Neural cell (in vitro differentiated cells): ENCODE measurements around the gene ACAP1. TPM values are rescaled to one million over a fixed set of nuclear protein-coding genes. Genes with fewer than 3 reads are reported as not detected.

Experiments
- H2AFZ ChIP-seq: fragments of 200-600, 300-800 bp; sonication (generic), shearing (Covaris generic); 2 replicates; pipeline ENCODE4 v1.6.0; 2014; ENCODE audit warnings: low read depth, mild to moderate bottlenecking, antibody characterized with exemption, low read length, moderate library complexity
- H3F3A ChIP-seq: fragments of 200-600 bp; shearing (Covaris generic); 2 replicates; pipeline ENCODE4 v1.6.1; 2016; ENCODE audit warnings: mild to moderate bottlenecking, moderate library complexity, mixed read lengths, antibody characterized with exemption, low read length; ENCODE audit not compliant: insufficient read depth, poor library complexity, severe bottlenecking
- H3K27ac ChIP-seq: fragments of 200-600, 300-800 bp; sonication (generic), shearing (Covaris generic); 2 replicates; pipeline ENCODE4 v1.5.1; 2014; ENCODE audit warnings: mild to moderate bottlenecking, low read length, moderate library complexity
- H3K27me3 ChIP-seq: fragments of 300-800, 200-600 bp; sonication (generic), shearing (Covaris generic); 2 replicates; pipeline ENCODE4 v1.6.0; 2014; ENCODE audit warnings: mild to moderate bottlenecking, low read depth, low read length, moderate library complexity; ENCODE audit not compliant: insufficient read depth
- H3K36me3 ChIP-seq: fragments of 300-800, 200-600 bp; sonication (generic), shearing (Covaris generic); 2 replicates; pipeline ENCODE4 v1.5.1; 2014; ENCODE audit warnings: mild to moderate bottlenecking, antibody characterized with exemption, low read length, moderate library complexity; ENCODE audit not compliant: insufficient read depth
- H3K4me2 ChIP-seq: fragments of 300-800, 200-600 bp; sonication (generic), shearing (Covaris generic); 2 replicates; pipeline ENCODE4 v1.6.0; 2014; ENCODE audit warnings: mild to moderate bottlenecking, low read length
- H3K4me3 ChIP-seq: fragments of 300-800, 200-600 bp; sonication (generic), shearing (Covaris generic); 2 replicates; pipeline ENCODE4 v1.5.1; 2014; ENCODE audit warnings: mild to moderate bottlenecking, low read length, moderate library complexity
- H3K79me2 ChIP-seq: fragments of 200-600 bp; shearing (Covaris generic); replicated peaks from 2 replicates; pipeline ENCODE4 v1.6.0; 2014; ENCODE audit warnings: mild to moderate bottlenecking, low read length, moderate library complexity; ENCODE audit not compliant: insufficient read depth
- H3K9ac ChIP-seq: fragments of 300-800, 200-600 bp; sonication (generic), shearing (Covaris generic); 2 replicates; pipeline ENCODE4 v1.6.1; 2016; ENCODE audit warnings: mild to moderate bottlenecking, low read length, mixed read lengths
- H3K9me2 ChIP-seq: fragments of 200-600 bp; shearing (Covaris generic); 2 replicates; pipeline ENCODE4 v1.6.1; 2016; ENCODE audit warnings: mild to moderate bottlenecking, low read length, mixed read lengths; ENCODE audit not compliant: insufficient read depth
- H3K9me3 ChIP-seq: fragments of 200-600, 300-800 bp; sonication (generic), shearing (Covaris generic); 2 replicates; pipeline ENCODE4 v1.6.1; 2016; ENCODE audit warnings: mild to moderate bottlenecking, mixed run types, low read length, moderate library complexity, mixed read lengths
- H4K20me1 ChIP-seq: fragments of 200-600 bp; shearing (Covaris generic); 2 replicates; pipeline ENCODE4 v1.6.1; 2016; ENCODE audit warnings: mild to moderate bottlenecking, mixed run types; ENCODE audit not compliant: insufficient read depth
- CTCF ChIP-seq: fragments of 450-650 bp; IDR thresholded peaks from 2 replicates; pipeline ENCODE4 v1.5.1; 2014; ENCODE audit warnings: antibody characterized with exemption, mild to moderate bottlenecking, moderate library complexity; ENCODE audit not compliant: poor library complexity, severe bottlenecking
- EP300 ChIP-seq: fragments of 450-650 bp; conservative IDR thresholded peaks from 2 replicates; pipeline ENCODE4 v1.6.1; 2014; ENCODE audit warnings: antibody characterized with exemption, mild to moderate bottlenecking, moderate library complexity; ENCODE audit not compliant: poor library complexity, severe bottlenecking
- EZH2 ChIP-seq: fragments of 200-600, 300-800 bp; shearing (Covaris generic), sonication (generic); IDR thresholded peaks from 2 replicates; pipeline ENCODE4 v1.6.1; 2014; ENCODE audit warnings: antibody characterized with exemption, low read length, borderline replicate concordance, mild to moderate bottlenecking; ENCODE audit not compliant: insufficient read depth, poor library complexity, severe bottlenecking
- MXI1 ChIP-seq: fragments of 450-650 bp; conservative IDR thresholded peaks from 2 replicates; pipeline ENCODE4 v1.6.1; 2014; ENCODE audit warnings: antibody characterized with exemption, mild to moderate bottlenecking; ENCODE audit not compliant: poor library complexity, severe bottlenecking
- POLR2AphosphoS5 ChIP-seq: IDR thresholded peaks from 2 replicates; pipeline ENCODE4 v1.6.1; 2012
- RAD21 ChIP-seq: fragments of 450-650 bp; conservative IDR thresholded peaks from 2 replicates; pipeline ENCODE4 v1.6.1; 2014; ENCODE audit warnings: antibody characterized with exemption, mild to moderate bottlenecking, moderate library complexity
- REST ChIP-seq: IDR thresholded peaks from 2 replicates; pipeline ENCODE4 v1.6.1; 2012; ENCODE audit warnings: borderline replicate concordance
- SMC3 ChIP-seq: fragments of 450-650 bp; conservative IDR thresholded peaks from 2 replicates; pipeline ENCODE4 v1.6.1; 2014; ENCODE audit warnings: antibody characterized with exemption, mild to moderate bottlenecking, moderate library complexity; ENCODE audit not compliant: poor library complexity
- TAF1 ChIP-seq: IDR thresholded peaks from 2 replicates; pipeline ENCODE4 v1.6.1; 2012; ENCODE audit warnings: low read depth
- polyA plus RNA-seq: library from polyadenylated mRNA; depleted of rRNA; stranded (reverse); fragments of >200 nt; gene quantifications from 2 replicates; pipeline ENCODE4 v1.2.3, GENCODE V29; 2014

Gene ACAP1
- polyA plus RNA-seq, 1 donor from 2014 or later, result 0.66 TPM

- Histone ChIP-seq H3K27ac (no peak overlapping the region), H3K9me3 (no peaks in the 10 kb centered on the region), H3K4me2 (no peak overlapping the region), H3K27me3 (no peaks in the 10 kb centered on the region), H3F3A (no peaks in the 10 kb centered on the region), H4K20me1 (no peaks in the 10 kb centered on the region), H3K4me3 (no peak overlapping the region), H2AFZ (no peak overlapping the region), H3K9ac (no peak overlapping the region), H3K79me2 (peaks cover 13% of the 10 kb centered on the region), H3K9me2 (no peaks in the 10 kb centered on the region), H3K36me3 (no peaks in the 10 kb centered on the region)
- no peak for TF ChIP-seq TAF1
- no peak for TF ChIP-seq POLR2AphosphoS5
- no peak for TF ChIP-seq EP300
- TF ChIP-seq REST, result no peak
- no peak for TF ChIP-seq CTCF
- no peak for TF ChIP-seq MXI1
- TF ChIP-seq EZH2, result no peak
- TF ChIP-seq SMC3, result no peak
- no peak for TF ChIP-seq RAD21
Observed at GRCh38 chr17:7318121-7318860, 18.0 kb upstream of the ACAP1 start.

DNA sequence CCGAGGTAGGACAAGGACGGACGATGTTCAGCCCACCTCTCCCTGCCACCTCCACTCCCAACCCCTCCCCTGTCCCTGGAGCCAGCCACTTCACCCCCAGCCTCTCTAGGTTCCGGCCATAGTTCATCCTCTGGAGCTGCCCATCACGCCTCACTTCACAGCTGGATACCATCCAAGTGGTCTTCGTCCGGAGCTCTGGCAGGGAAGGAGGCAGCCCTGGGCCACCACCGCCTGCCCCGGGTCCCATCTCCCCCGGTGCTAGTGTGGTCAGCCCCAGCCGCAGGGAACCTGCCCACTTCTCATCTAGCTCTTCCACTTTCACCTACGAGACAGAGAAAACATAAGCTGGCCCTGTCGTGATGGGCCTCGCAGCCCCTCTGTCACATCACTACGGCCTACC is 14.9 kb upstream of the ACAP1 start:
- Histone ChIP-seq H3F3A (no peaks in the 10 kb centered on the region), H3K27ac (no peak overlapping the region), H3K4me3 (no peak overlapping the region), H3K9me2 (no peaks in the 10 kb centered on the region), H3K27me3 (no peaks in the 10 kb centered on the region), H3K9me3 (no peaks in the 10 kb centered on the region), H3K4me2 (no peak overlapping the region), H3K79me2 (no peaks in the 10 kb centered on the region), H4K20me1 (no peaks in the 10 kb centered on the region), H3K36me3 (no peaks in the 10 kb centered on the region), H2AFZ (no peak overlapping the region), H3K9ac (no peak overlapping the region)
- TF ChIP-seq MXI1 (no peak), RAD21 (no peak), EP300 (no peak), TAF1 (no peak), REST (no peak), EZH2 (no peak), POLR2AphosphoS5 (no peak), SMC3 (no peak), CTCF (no peak)
